Hepatocyte (in vitro differentiated cells): ENCODE results near the gene CLIP4.

ENCODE experiments used
- EZH2 ChIP-seq: fragments of 200-600 bp; sonication (generic); IDR thresholded peaks from 2 replicates; pipeline ENCODE4 v1.6.1; 2016; ENCODE audit warnings: antibody characterized with exemption, mild to moderate bottlenecking, borderline replicate concordance
- EZH2phosphoT487 ChIP-seq: fragments of 200-600 bp; sonication (generic); IDR thresholded peaks from one replicate; pipeline ENCODE4 v1.6.1; 2018; ENCODE audit warnings: antibody characterized with exemption, mild to moderate bottlenecking, low read depth, moderate library complexity; ENCODE audit not compliant: unreplicated experiment, severe bottlenecking
- TF ChIP-seq, protein P1 (sequence below): fragments of 200-600 bp; sonication (generic); IDR thresholded peaks from 2 replicates; pipeline ENCODE4 v1.5.1; 2016; ENCODE audit warnings: antibody characterized with exemption, mild to moderate bottlenecking; ENCODE audit not compliant: poor library complexity

- TF ChIP-seq, protein P1, sequence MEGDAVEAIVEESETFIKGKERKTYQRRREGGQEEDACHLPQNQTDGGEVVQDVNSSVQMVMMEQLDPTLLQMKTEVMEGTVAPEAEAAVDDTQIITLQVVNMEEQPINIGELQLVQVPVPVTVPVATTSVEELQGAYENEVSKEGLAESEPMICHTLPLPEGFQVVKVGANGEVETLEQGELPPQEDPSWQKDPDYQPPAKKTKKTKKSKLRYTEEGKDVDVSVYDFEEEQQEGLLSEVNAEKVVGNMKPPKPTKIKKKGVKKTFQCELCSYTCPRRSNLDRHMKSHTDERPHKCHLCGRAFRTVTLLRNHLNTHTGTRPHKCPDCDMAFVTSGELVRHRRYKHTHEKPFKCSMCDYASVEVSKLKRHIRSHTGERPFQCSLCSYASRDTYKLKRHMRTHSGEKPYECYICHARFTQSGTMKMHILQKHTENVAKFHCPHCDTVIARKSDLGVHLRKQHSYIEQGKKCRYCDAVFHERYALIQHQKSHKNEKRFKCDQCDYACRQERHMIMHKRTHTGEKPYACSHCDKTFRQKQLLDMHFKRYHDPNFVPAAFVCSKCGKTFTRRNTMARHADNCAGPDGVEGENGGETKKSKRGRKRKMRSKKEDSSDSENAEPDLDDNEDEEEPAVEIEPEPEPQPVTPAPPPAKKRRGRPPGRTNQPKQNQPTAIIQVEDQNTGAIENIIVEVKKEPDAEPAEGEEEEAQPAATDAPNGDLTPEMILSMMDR: no peak
- no peak for TF ChIP-seq EZH2
- no peak for TF ChIP-seq EZH2phosphoT487
Measured at GRCh38 chr2:29134933-29135332, 19.7 kb downstream of the CLIP4 start.
